Right lobe of liver (tissue), 6 donors: ENCODE results near the gene PTPRK. TPM values are rescaled to one million over a fixed set of nuclear protein-coding genes. Genes with fewer than 3 reads are reported as not detected.

Experiments used
- ATAC-seq, 4 donors: fragments of 200-7000 bp; cut with Tn5 transposase; one replicate each; pipeline ENCODE4 v1.9.1; 2020; ENCODE audit warnings: mild to moderate bottlenecking in 4 of 4, moderate library complexity in 4 of 4
- DNase-seq, 3 donors: peaks; one replicate each; pipeline ENCODE4 v3.0.0-alpha.2; 2020
- H3K27ac ChIP-seq, 3 donors: fragments of 200-600 bp; one replicate each; pipeline ENCODE4 v1.8.0; 2022
- H3K27me3 ChIP-seq, 2 donors: fragments of 200-600 bp; one replicate each; pipeline ENCODE4 v1.8.0; 2022
- H3K36me3 ChIP-seq, 4 donors: fragments of 200-600 bp; sonication (generic) in 1 of 4; one replicate each; pipeline versions ENCODE4 v1.5.1 to v1.8.0; 2017 to 2022; ENCODE audit warnings: control low read depth in 1 of 4
- H3K4me1 ChIP-seq, 4 donors: fragments of 200-600 bp; sonication (generic) in 1 of 4; one replicate each; pipeline versions ENCODE4 v1.5.1 to v1.8.0; 2017 to 2022; ENCODE audit warnings: control low read depth in 1 of 4
- H3K4me3 ChIP-seq, 3 donors: fragments of 200-600 bp; one replicate each; pipeline ENCODE4 v1.8.0; 2022
- H3K9me3 ChIP-seq, 4 donors: fragments of 200-600 bp; sonication (generic) in 1 of 4; one replicate each; pipeline versions ENCODE4 v1.5.1 to v1.8.0; 2017 to 2022; ENCODE audit warnings: control low read depth in 1 of 4
- POLR2A ChIP-seq: fragments of 450-650 bp; IDR thresholded peaks from one replicate; pipeline ENCODE4 v1.6.1; 2017; ENCODE audit warnings: antibody characterized with exemption, mild to moderate bottlenecking
- WGBS: methylation state at CpG from one replicate; pipeline ENCODE4 v1.1.6; 2018; ENCODE audit warnings: low coverage, low lambda C conversion rate; ENCODE audit not compliant: insufficient coverage; ENCODE audit errors: missing lambda C conversion rate; 5-methylcytosine and 5-hydroxymethylcytosine counted together
- intact Hi-C, 2 donors: fragments of 100-400 bp; cut with DNase I; formaldehyde crosslinking; loops; one replicate each; pipeline versions ENCODE4 v1.11.2 to v1.14.1; 2022
- total RNA-seq, 6 experiments: library from RNA; depleted of rRNA in 2 of 6; stranded (reverse); fragments of >200 nt in 2 of 6; fragmentation: NEBNext Ultra II Directional in 3 of 6; extraction: Animal tissue kit (Norgen Biotek cat#: 25700) in 3 of 6; gene quantifications; one replicate each; pipeline versions ENCODE4 v1.1.0 to v1.2.4, GENCODE V29; 2016 to 2023
- TF ChIP-seq, protein P1 (sequence below), 4 donors: fragments of 200-600 bp in 3 of 4; fragments of 450-650 bp in 1 of 4; IDR thresholded peaks; one replicate each; pipeline versions ENCODE4 v1.5.1 to v1.8.0; 2016 to 2022; ENCODE audit warnings: antibody characterized with exemption in 4 of 4, mild to moderate bottlenecking in 2 of 4
- donor health status: DM: no; HTN: yes; CAD: no.
- donor health status: DM: no; HTN: no; CAD: no.
- donor health status: DM: no; HTN: no; CAD: no.
- donor health status: DM: no; HTN: yes; CAD: no.
- donor health status: DM: no; HTN: yes; CAD: no.

PTPRK gene
- total RNA-seq, 6 experiments from 2014 or later: 27.7 to 54.5 (median 35.7) TPM

DNA sequence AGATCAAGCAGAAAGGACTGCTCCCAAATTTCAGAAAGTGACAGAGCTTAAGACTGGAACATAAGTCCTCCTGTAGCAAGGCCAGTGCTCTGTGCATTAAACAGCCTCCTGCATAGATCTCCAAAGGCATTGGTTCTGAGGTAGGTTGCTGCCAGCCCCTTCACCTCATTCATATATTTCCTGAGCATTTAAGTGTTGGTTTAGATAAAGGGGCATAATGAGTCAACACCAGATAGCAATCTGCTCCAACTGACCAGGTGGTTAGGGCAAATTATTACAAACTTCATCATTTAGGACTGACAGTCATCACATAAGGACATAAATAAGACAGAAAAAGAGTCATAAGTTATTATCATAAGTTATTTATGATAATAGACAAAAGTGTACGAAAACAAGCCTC is 10.7 kb downstream of the PTPRK start:
- 88% methylated on average over 1 of the region's 1 CpG for WGBS
- H3K27ac ChIP-seq: peak overlapping the region in 2 of 3 donors; percentile 19 to 94
- H3K9me3 ChIP-seq: no peaks in the 10 kb centered on the region
- no peak for DNase-seq
- no peak overlapping the region for H3K4me3 ChIP-seq
- no peak for ATAC-seq
- no peaks in the 10 kb centered on the region for H3K27me3 ChIP-seq
- H3K36me3 ChIP-seq: no peaks in the 10 kb centered on the region
- H3K4me1 ChIP-seq: peaks cover 0 to 66% (median 33%) of the 10 kb centered on the region in 4 donors
- TF ChIP-seq, protein P1, sequence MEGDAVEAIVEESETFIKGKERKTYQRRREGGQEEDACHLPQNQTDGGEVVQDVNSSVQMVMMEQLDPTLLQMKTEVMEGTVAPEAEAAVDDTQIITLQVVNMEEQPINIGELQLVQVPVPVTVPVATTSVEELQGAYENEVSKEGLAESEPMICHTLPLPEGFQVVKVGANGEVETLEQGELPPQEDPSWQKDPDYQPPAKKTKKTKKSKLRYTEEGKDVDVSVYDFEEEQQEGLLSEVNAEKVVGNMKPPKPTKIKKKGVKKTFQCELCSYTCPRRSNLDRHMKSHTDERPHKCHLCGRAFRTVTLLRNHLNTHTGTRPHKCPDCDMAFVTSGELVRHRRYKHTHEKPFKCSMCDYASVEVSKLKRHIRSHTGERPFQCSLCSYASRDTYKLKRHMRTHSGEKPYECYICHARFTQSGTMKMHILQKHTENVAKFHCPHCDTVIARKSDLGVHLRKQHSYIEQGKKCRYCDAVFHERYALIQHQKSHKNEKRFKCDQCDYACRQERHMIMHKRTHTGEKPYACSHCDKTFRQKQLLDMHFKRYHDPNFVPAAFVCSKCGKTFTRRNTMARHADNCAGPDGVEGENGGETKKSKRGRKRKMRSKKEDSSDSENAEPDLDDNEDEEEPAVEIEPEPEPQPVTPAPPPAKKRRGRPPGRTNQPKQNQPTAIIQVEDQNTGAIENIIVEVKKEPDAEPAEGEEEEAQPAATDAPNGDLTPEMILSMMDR (IDR thresholded peaks at IDR 0.05): no peak
- intact Hi-C loops: no loop called here

DNA sequence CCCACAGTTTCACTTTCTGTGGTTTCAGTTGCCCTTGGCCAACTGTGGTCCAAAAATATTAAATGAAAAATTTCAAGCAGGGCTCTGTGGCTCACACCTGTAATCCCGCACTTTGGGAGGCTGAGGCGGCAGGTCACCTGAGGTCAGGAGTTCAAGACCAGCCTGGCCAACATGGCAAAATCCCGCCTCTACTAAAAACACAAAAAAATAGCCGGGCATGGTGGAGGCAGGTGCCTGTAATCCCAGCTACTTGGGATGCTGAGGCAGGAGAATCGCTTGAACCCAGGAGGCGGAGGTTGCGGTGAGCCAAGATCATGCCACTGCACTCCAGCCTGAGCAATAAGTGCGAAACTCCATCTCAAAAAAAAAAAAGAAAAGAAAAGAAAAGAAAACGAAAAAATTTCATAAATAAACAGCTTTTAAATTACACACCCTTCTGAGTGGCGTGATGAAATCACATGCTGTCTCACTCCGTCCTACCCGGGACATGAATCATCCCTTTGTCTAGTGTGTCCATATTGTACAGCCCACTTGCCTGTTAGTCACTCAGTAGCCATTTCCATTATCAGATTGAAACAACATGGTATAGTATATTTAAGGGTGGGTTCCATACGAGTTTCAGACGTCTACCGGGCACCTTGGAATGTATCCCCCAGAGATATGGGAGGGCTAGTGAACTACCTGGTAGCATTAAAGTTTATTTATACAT is 11.7 kb downstream of the PTPRK start:
- no peaks in the 10 kb centered on the region for H3K27me3 ChIP-seq
- no peak overlapping the region for H3K4me3 ChIP-seq
- H3K9me3 ChIP-seq: no peaks in the 10 kb centered on the region
- ATAC-seq (peak in 1 of 4 donors; percentile 19), DNase-seq (no peak)
- no peak for TF ChIP-seq POLR2A
- TF ChIP-seq, protein P1 (IDR thresholded peaks at IDR 0.05): no peak
- intact Hi-C loops: no loop called here
- H3K27ac ChIP-seq: peak overlapping the region; percentile 45 to 95 (median 94)
- 67% methylated on average over 15 of the region's 15 CpGs for WGBS
- H3K4me1 ChIP-seq: peaks cover 0 to 67% (median 28%) of the 10 kb centered on the region in 4 donors
- no peaks in the 10 kb centered on the region for H3K36me3 ChIP-seq

DNA sequence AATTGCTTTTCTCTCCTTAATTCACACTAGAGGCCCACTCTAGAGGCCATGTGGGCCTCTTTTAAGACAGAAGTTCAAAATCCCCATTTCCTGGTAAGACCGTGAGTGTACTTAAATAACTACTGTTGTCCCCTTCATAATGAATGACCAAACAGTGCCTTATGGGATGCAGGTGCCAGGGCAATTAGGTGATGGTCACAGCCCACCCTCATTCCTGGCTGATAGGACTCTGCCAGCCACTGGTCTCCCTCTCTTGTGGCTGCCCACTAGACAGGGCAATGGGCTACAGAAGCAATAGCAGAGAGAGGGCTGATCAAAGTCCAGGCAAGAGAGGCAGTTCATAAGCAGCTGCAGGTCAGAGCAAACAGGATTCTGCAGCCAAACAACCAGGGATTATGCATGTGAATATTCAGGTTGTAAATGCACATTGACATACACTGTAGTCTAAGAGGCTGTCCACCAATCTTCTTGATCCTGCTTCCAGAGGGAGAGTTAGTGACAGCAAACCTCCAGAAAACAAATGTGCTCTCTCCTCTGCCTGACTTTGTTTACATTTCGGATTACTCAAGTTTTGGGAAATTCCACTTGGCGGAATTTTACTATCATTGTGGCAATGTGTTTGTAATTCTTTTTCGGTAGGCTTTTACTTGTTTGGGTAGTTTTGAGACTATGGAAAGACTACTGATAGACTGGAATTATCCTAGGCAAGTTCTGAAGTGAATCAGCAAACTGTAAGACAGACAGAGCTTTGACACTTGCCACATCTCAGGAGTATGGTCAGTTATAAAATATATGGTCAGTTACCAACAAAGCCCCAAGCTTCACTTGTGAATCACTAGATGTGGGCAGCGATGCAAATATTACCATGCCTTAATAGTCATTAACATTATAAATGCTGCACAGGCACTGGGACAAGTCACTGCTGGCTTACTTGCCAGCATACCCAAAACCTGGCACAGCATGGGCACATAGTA is 12.8 kb downstream of the PTPRK start:
- intact Hi-C loops: no loop called here
- Histone ChIP-seq H3K9me3 (no peaks in the 10 kb centered on the region), H3K27ac (peak overlapping the region; percentile 45 to 95 (median 94)), H3K36me3 (no peaks in the 10 kb centered on the region), H3K4me3 (peak overlapping the region in 1 of 3 donors; percentile 5), H3K27me3 (no peaks in the 10 kb centered on the region), H3K4me1 (peaks cover 0 to 76% (median 30%) of the 10 kb centered on the region in 4 donors)
- peak; percentile 32 for TF ChIP-seq POLR2A
- TF ChIP-seq, protein P1 (IDR thresholded peaks at IDR 0.05): no peak
- peak in 1 of 3 donors; percentile 73 for DNase-seq
- ATAC-seq: peak; percentile 53 to 81 (median 70)
- WGBS: 26% methylated on average over 5 of the region's 5 CpGs

DNA sequence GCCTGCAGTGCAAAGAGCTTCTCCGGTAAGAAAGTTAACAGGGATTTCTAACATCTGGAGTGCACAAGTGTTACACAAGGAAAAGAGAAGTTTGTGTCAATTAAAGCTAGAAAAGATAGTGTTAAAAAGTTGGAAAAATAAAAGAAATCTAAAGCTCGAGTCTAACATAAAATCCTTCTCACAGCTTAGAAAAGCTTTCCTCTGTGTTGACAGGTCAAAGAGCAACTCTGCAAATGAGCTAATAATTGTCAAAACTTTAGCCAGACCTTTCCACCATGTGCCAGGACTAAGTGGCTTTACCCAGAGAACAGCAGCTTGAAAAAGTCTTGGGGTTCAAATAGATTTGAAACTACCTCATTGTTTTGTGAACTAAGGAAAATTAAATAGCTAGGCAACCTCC is 14.8 kb downstream of the PTPRK start:
- intact Hi-C loops: no loop called here
- ATAC-seq (peak; percentile 62 to 80 (median 72)), DNase-seq (no peak)
- H3K36me3 ChIP-seq: no peaks in the 10 kb centered on the region
- H3K4me1 ChIP-seq: peaks cover 0 to 64% (median 26%) of the 10 kb centered on the region in 4 donors
- peak overlapping the region in 2 of 3 donors; percentile 32 to 33 for H3K4me3 ChIP-seq
- no peak for TF ChIP-seq POLR2A
- TF ChIP-seq, protein P1 (IDR thresholded peaks at IDR 0.05): no peak
- 11% methylated on average over 2 of the region's 2 CpGs for WGBS
- H3K27me3 ChIP-seq: no peaks in the 10 kb centered on the region
- peak overlapping the region; percentile 77 to 95 (median 94) for H3K27ac ChIP-seq
- H3K9me3 ChIP-seq: no peaks in the 10 kb centered on the region
